HCT116 (cell line): ENCODE measurements around the gene SHANK1.

Source experiments
- CTCF ChIP-seq, 3 experiments: fragments of 200-600 bp in 1 of 3; sonication (generic) in 1 of 3; IDR thresholded peaks in 2 of 3; conservative IDR thresholded peaks in 1 of 3; 2 replicates each; pipeline ENCODE4 v1.5.1; 2012 to 2017; ENCODE audit warnings: low read depth in 2 of 3, low read length in 2 of 3, antibody characterized with exemption in 1 of 3, borderline replicate concordance in 1 of 3, control low read depth in 1 of 3, mild to moderate bottlenecking in 1 of 3, mixed read lengths in 1 of 3, mixed run types in 1 of 3, moderate library complexity in 1 of 3; ENCODE audit not compliant: insufficient read depth in 1 of 3
- EZH2 ChIP-seq: fragments of 200-600 bp; sonication (generic); IDR thresholded peaks from 2 replicates; pipeline ENCODE4 v1.6.1; 2017; ENCODE audit warnings: antibody characterized with exemption, mixed run types
- MAX ChIP-seq: IDR thresholded peaks from 2 replicates; pipeline ENCODE4 v1.6.1; 2012
- POLR2A ChIP-seq: IDR thresholded peaks from 2 replicates; pipeline ENCODE4 v1.7.0; 2011; ENCODE audit warnings: borderline replicate concordance; ENCODE audit not compliant: insufficient read depth, insufficient read length; ENCODE audit errors: extremely low read depth
- POLR2AphosphoS5 ChIP-seq: IDR thresholded peaks from 2 replicates; pipeline ENCODE4 v1.6.1; 2011; ENCODE audit warnings: mild to moderate bottlenecking, low read depth, low read length, moderate library complexity
- RAD21 ChIP-seq: IDR thresholded peaks from 2 replicates; pipeline ENCODE4 v1.6.1; 2012; ENCODE audit warnings: low read depth, mild to moderate bottlenecking
- REST ChIP-seq: IDR thresholded peaks from 2 replicates; pipeline ENCODE4 v1.6.1; 2012; ENCODE audit warnings: low read depth
- SIN3A ChIP-seq: IDR thresholded peaks from 2 replicates; pipeline ENCODE4 v1.6.1; 2012; ENCODE audit warnings: low read depth
- SP1 ChIP-seq: IDR thresholded peaks from 2 replicates; pipeline ENCODE4 v1.6.1; 2012; ENCODE audit warnings: low read depth
- SRF ChIP-seq: IDR thresholded peaks from 2 replicates; pipeline ENCODE4 v1.6.1; 2012; ENCODE audit warnings: low read depth
- YY1 ChIP-seq: IDR thresholded peaks from 2 replicates; pipeline ENCODE4 v1.6.1; 2011; ENCODE audit warnings: low read length, low read depth, moderate library complexity, mild to moderate bottlenecking; ENCODE audit not compliant: insufficient replicate concordance; ENCODE audit errors: extremely low read depth
- ZBTB33 ChIP-seq: IDR thresholded peaks from 2 replicates; pipeline ENCODE4 v1.6.1; 2011; ENCODE audit warnings: mild to moderate bottlenecking, low read length, moderate library complexity; ENCODE audit not compliant: insufficient replicate concordance; ENCODE audit errors: extremely low read depth

GRCh38 chr19:50717026-50717723 lies 2.4 kb downstream of the SHANK1 start:
- TF ChIP-seq CTCF (IDR thresholded peaks at IDR 0.05 in 2 of 3, conservative IDR thresholded peaks at IDR 0.05 in 1 of 3; ENCODE audit: borderline replicate concordance in 1 of 3, insufficient read depth in 1 of 3, low read depth in 2 of 3, low read length in 2 of 3), result no peak
- no peak for TF ChIP-seq POLR2A
- TF ChIP-seq MAX, result no peak
- TF ChIP-seq RAD21, result no peak
- no peak for TF ChIP-seq POLR2AphosphoS5
- no peak for TF ChIP-seq ZBTB33
- TF ChIP-seq REST, result no peak
- no peak for TF ChIP-seq SRF
- no peak for TF ChIP-seq SIN3A
- TF ChIP-seq SP1, result no peak
- no peak for TF ChIP-seq YY1
- TF ChIP-seq EZH2, result no peak
